HCT116 (cell line): ENCODE data around the gene PGD. TPM values are rescaled to one million over a fixed set of nuclear protein-coding genes. Genes with fewer than 3 reads are reported as not detected.

Experiments
- ATAC-seq: fragments of 200-7000 bp; cut with Tn5 transposase; 2 replicates; pipeline ENCODE4 v1.9.1; 2020; ENCODE audit warnings: mild to moderate bottlenecking, moderate library complexity
- BruUV-seq: library from RNA; stranded (reverse); fragments of 400-500 nt; replicated peaks from 2 replicates; lab custom pipeline; 2021; lab: Mats Ljungman, UMichigan
- CTCF ChIA-PET: fragments of 300-600 bp; sonication (Branson Sonifier 250); formaldehyde crosslinking; loops from one replicate; lab custom pipeline; 2021; ENCODE audit warnings: antibody characterized with exemption; lab: Charles Lee
- POLR2A ChIA-PET: fragments of 300-600, 350-600 bp; sonication (Branson Sonifier 250); formaldehyde crosslinking; loops from one replicate; lab custom pipeline; 2021; ENCODE audit warnings: antibody characterized with exemption; lab: Charles Lee
- RAD21 ChIA-PET, 2 experiments: fragments of 300-600 bp; sonication (Branson Sonifier 250); formaldehyde crosslinking; loops; one replicate each; lab custom pipeline; 2023; ENCODE audit warnings: low total read pairs in 2 of 2; ENCODE audit not compliant: uncharacterized antibody in 2 of 2, unreplicated experiment in 2 of 2, low non-redundant PET in 1 of 2; lab: Charles Lee
- DNase-seq: peaks from one replicate; pipeline ENCODE4 v3.0.0-alpha.2; 2010; ENCODE audit warnings: low read depth, low spot score
- H2AFZ ChIP-seq: fragments of 200-600 bp; shearing (Covaris generic), sonication (generic); 2 replicates; pipeline ENCODE4 v1.6.1; 2017; ENCODE audit warnings: low read depth, mixed run types, mixed read lengths, antibody characterized with exemption, low read length; ENCODE audit not compliant: poor library complexity, severe bottlenecking
- H3K27ac ChIP-seq: 2 replicates; pipeline ENCODE4 v1.5.1; 2012; ENCODE audit warnings: low read depth, low read length
- H3K27me3 ChIP-seq: fragments of 200-600 bp; sonication (generic); 2 replicates; pipeline ENCODE4 v1.6.1; 2016; ENCODE audit warnings: mixed run types, low read length, mixed read lengths; ENCODE audit not compliant: insufficient read depth
- H3K36me3 ChIP-seq, 2 experiments: fragments of 200-500 bp in 1 of 2; fragments of 200-600 bp in 1 of 2; sonication (Bioruptor generic) in 1 of 2; sonication (generic) in 1 of 2; 2 replicates each; pipeline versions ENCODE4 v1.5.1 to v1.6.1; 2014 to 2016; ENCODE audit warnings: low read length in 2 of 2, inconsistent platforms in 1 of 2, mixed read lengths in 1 of 2, mixed run types in 1 of 2; ENCODE audit not compliant: insufficient read depth in 2 of 2, control insufficient read depth in 1 of 2
- H3K4me1 ChIP-seq, 2 experiments: fragments of 200-600 bp in 1 of 2; sonication (generic) in 1 of 2; 2 replicates each; pipeline versions ENCODE4 v1.5.1 to v1.6.1; 2012 to 2017; ENCODE audit warnings: low read length in 2 of 2, inconsistent platforms in 1 of 2, mild to moderate bottlenecking in 1 of 2, mixed read lengths in 1 of 2, mixed run types in 1 of 2, moderate library complexity in 1 of 2; ENCODE audit not compliant: insufficient read depth in 2 of 2, control insufficient read depth in 1 of 2
- H3K4me2 ChIP-seq: fragments of 200-600 bp; sonication (generic); 2 replicates; pipeline ENCODE4 v1.6.1; 2017; ENCODE audit warnings: mixed run types, low read length, mixed read lengths
- H3K4me3 ChIP-seq, 2 experiments: fragments of 200-600 bp in 1 of 2; sonication (generic) in 1 of 2; replicated peaks in 1 of 2; 2 replicates each; pipeline ENCODE4 v1.5.1; 2011 to 2016; ENCODE audit warnings: low read length in 2 of 2, control low read depth in 1 of 2, low read depth in 1 of 2, mild to moderate bottlenecking in 1 of 2, mixed read lengths in 1 of 2, mixed run types in 1 of 2
- H3K79me2 ChIP-seq: fragments of 200-600 bp; sonication (generic); 2 replicates; pipeline ENCODE4 v1.6.1; 2017; ENCODE audit warnings: mild to moderate bottlenecking, mixed run types, low read length, moderate library complexity, mixed read lengths; ENCODE audit not compliant: insufficient read depth
- H3K9ac ChIP-seq: fragments of 200-600 bp; sonication (generic); 2 replicates; pipeline ENCODE4 v1.6.1; 2016; ENCODE audit warnings: low read length, mixed read lengths
- H3K9me2 ChIP-seq: fragments of 200-600 bp; sonication (generic), shearing (Covaris generic); 2 replicates; pipeline ENCODE4 v1.6.1; 2017; ENCODE audit warnings: mixed run types, mild to moderate bottlenecking, moderate library complexity; ENCODE audit not compliant: insufficient read depth
- H3K9me3 ChIP-seq, 2 experiments: fragments of 200-500 bp in 1 of 2; fragments of 200-600 bp in 1 of 2; sonication (Bioruptor generic) in 1 of 2; sonication (generic) in 1 of 2; 2 replicates each; pipeline ENCODE4 v1.6.1; 2014 to 2017; ENCODE audit warnings: low read length in 2 of 2, mixed read lengths in 2 of 2, inconsistent platforms in 1 of 2, low read depth in 1 of 2, mild to moderate bottlenecking in 1 of 2, mixed run types in 1 of 2, moderate library complexity in 1 of 2; ENCODE audit not compliant: control insufficient read depth in 1 of 2, insufficient read depth in 1 of 2
- H4K20me1 ChIP-seq: fragments of 200-600 bp; sonication (generic), shearing (Covaris generic); 2 replicates; pipeline ENCODE4 v1.6.1; 2017; ENCODE audit warnings: mixed run types, mild to moderate bottlenecking, moderate library complexity; ENCODE audit not compliant: insufficient read depth
- CBX3 ChIP-seq: IDR thresholded peaks from 2 replicates; pipeline ENCODE4 v1.6.1; 2012; ENCODE audit warnings: low read depth
- CEBPB ChIP-seq: IDR thresholded peaks from 2 replicates; pipeline ENCODE4 v1.6.1; 2012; ENCODE audit warnings: low read depth
- EGR1 ChIP-seq: IDR thresholded peaks from 2 replicates; pipeline ENCODE4 v1.6.1; 2012; ENCODE audit warnings: low read depth
- ELF1 ChIP-seq: IDR thresholded peaks from 2 replicates; pipeline ENCODE4 v1.6.1; 2012; ENCODE audit warnings: low read depth, borderline replicate concordance
- EZH2 ChIP-seq: fragments of 200-600 bp; sonication (generic); IDR thresholded peaks from 2 replicates; pipeline ENCODE4 v1.6.1; 2017; ENCODE audit warnings: antibody characterized with exemption, mixed run types
- EZH2phosphoT487 ChIP-seq: fragments of 200-600 bp; IDR thresholded peaks from 2 replicates; pipeline ENCODE4 v1.6.1; 2018; ENCODE audit warnings: antibody characterized with exemption, borderline replicate concordance
- FOSL1 ChIP-seq: IDR thresholded peaks from 2 replicates; pipeline ENCODE4 v1.6.1; 2012; ENCODE audit warnings: low read depth
- JUND ChIP-seq: IDR thresholded peaks from 2 replicates; pipeline ENCODE4 v1.6.1; 2012
- POLR2AphosphoS5 ChIP-seq: IDR thresholded peaks from 2 replicates; pipeline ENCODE4 v1.6.1; 2011; ENCODE audit warnings: mild to moderate bottlenecking, low read depth, low read length, moderate library complexity
- SIN3A ChIP-seq: IDR thresholded peaks from 2 replicates; pipeline ENCODE4 v1.6.1; 2012; ENCODE audit warnings: low read depth
- SP1 ChIP-seq: IDR thresholded peaks from 2 replicates; pipeline ENCODE4 v1.6.1; 2012; ENCODE audit warnings: low read depth
- TCF7L2 ChIP-seq: IDR thresholded peaks from 2 replicates; pipeline ENCODE4 v1.7.0; 2011; ENCODE audit warnings: borderline replicate concordance, inconsistent platforms; ENCODE audit not compliant: insufficient read depth, insufficient read length; ENCODE audit errors: extremely low read depth
- ZFX ChIP-seq: fragments of 450-650 bp; IDR thresholded peaks from 2 replicates; pipeline ENCODE4 v1.6.1; 2017
- ZNF274 ChIP-seq: fragments of 200-500 bp; sonication (Bioruptor generic); IDR thresholded peaks from 2 replicates; pipeline ENCODE4 v1.6.1; 2014; ENCODE audit warnings: mild to moderate bottlenecking, low read depth, low read length, inconsistent platforms
- intact Hi-C: fragments of 100-400 bp; cut with micrococcal nuclease; formaldehyde crosslinking; loops from 2 replicates; pipeline ENCODE4 v1.10.0; 2022
- total RNA-seq: library from RNA; stranded (reverse); gene quantifications from one replicate; pipeline ENCODE4 v1.2.1, GENCODE V29; 2021; ENCODE audit not compliant: unreplicated experiment
- TF ChIP-seq, protein P1 (sequence below): IDR thresholded peaks from 2 replicates; pipeline ENCODE4 v1.6.1; 2012
- TF ChIP-seq, protein P2 (sequence below), 3 experiments: fragments of 200-600 bp in 1 of 3; sonication (generic) in 1 of 3; IDR thresholded peaks in 2 of 3; conservative IDR thresholded peaks in 1 of 3; 2 replicates each; pipeline ENCODE4 v1.5.1; 2012 to 2017; ENCODE audit warnings: low read depth in 2 of 3, low read length in 2 of 3, antibody characterized with exemption in 1 of 3, borderline replicate concordance in 1 of 3, control low read depth in 1 of 3, mild to moderate bottlenecking in 1 of 3, mixed read lengths in 1 of 3, mixed run types in 1 of 3, moderate library complexity in 1 of 3; ENCODE audit not compliant: insufficient read depth in 1 of 3
- TF ChIP-seq, protein P3 (sequence below): IDR thresholded peaks from 2 replicates; pipeline ENCODE4 v1.6.1; 2012
- TF ChIP-seq, protein P4 (sequence below): IDR thresholded peaks from 2 replicates; pipeline ENCODE4 v1.6.1; 2011; ENCODE audit warnings: mild to moderate bottlenecking, low read length, moderate library complexity; ENCODE audit not compliant: insufficient replicate concordance; ENCODE audit errors: extremely low read depth

Gene PGD
- total RNA-seq, 1 experiment from 2014 or later, result 144 TPM

DNA sequence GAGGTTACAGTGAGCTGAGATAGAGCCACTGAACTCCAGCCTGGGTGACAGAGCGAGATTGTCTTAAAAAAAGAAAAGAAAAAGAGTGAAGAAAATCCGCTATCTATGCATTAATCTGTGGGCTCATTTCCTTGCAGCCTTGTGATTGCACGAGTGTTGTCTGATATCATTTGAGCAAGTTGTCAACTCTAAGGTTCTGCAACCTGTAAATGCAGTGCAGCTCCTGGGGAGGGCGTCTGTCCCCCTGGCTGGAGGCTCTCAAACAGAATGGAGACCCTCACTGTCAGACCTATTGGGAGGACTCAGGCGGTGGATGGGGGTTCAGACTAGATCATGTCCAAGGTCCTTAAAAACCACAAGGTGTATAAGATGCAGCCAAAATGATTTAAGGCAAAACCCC, 57.2 kb downstream of the PGD start:
- Histone ChIP-seq H3K36me3 (peaks cover 4 to 16% of the 10 kb centered on the region in 2 experiments; a peak in 3 of 4 replicates), H3K4me3 (no peak overlapping the region), H3K4me2 (no peak overlapping the region), H3K9me2 (no peaks in the 10 kb centered on the region), H2AFZ (no peak overlapping the region), H3K27ac (no peak overlapping the region), H4K20me1 (no peaks in the 10 kb centered on the region), H3K4me1 (peaks cover 9 to 10% of the 10 kb centered on the region in 2 experiments), H3K9ac (no peak overlapping the region), H3K27me3 (no peaks in the 10 kb centered on the region), H3K79me2 (no peaks in the 10 kb centered on the region), H3K9me3 (peaks cover 0 to 4% of the 10 kb centered on the region in 2 experiments; a peak in 1 of 4 replicates)
- DNase-seq (no peak), ATAC-seq (no peak)
- no peak for TF ChIP-seq CBX3
- TF ChIP-seq ZNF274, result no peak
- TF ChIP-seq SIN3A, result no peak
- no peak for TF ChIP-seq EGR1
- TF ChIP-seq, protein P1, sequence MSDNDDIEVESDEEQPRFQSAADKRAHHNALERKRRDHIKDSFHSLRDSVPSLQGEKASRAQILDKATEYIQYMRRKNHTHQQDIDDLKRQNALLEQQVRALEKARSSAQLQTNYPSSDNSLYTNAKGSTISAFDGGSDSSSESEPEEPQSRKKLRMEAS, result no peak
- TF ChIP-seq ELF1, result no peak
- TF ChIP-seq EZH2phosphoT487, result no peak
- no peak for TF ChIP-seq POLR2AphosphoS5
- no peak for TF ChIP-seq SP1
- no peak for TF ChIP-seq ZFX
- no peak for TF ChIP-seq FOSL1
- no peak for TF ChIP-seq TCF7L2
- TF ChIP-seq, protein P2, sequence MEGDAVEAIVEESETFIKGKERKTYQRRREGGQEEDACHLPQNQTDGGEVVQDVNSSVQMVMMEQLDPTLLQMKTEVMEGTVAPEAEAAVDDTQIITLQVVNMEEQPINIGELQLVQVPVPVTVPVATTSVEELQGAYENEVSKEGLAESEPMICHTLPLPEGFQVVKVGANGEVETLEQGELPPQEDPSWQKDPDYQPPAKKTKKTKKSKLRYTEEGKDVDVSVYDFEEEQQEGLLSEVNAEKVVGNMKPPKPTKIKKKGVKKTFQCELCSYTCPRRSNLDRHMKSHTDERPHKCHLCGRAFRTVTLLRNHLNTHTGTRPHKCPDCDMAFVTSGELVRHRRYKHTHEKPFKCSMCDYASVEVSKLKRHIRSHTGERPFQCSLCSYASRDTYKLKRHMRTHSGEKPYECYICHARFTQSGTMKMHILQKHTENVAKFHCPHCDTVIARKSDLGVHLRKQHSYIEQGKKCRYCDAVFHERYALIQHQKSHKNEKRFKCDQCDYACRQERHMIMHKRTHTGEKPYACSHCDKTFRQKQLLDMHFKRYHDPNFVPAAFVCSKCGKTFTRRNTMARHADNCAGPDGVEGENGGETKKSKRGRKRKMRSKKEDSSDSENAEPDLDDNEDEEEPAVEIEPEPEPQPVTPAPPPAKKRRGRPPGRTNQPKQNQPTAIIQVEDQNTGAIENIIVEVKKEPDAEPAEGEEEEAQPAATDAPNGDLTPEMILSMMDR (IDR thresholded peaks at IDR 0.05 in 2 of 3, conservative IDR thresholded peaks at IDR 0.05 in 1 of 3; ENCODE audit: borderline replicate concordance in 1 of 3, insufficient read depth in 1 of 3, low read depth in 2 of 3, low read length in 2 of 3), result no peak
- TF ChIP-seq, protein P3, sequence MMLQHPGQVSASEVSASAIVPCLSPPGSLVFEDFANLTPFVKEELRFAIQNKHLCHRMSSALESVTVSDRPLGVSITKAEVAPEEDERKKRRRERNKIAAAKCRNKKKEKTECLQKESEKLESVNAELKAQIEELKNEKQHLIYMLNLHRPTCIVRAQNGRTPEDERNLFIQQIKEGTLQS, result no peak
- no peak for TF ChIP-seq EZH2
- TF ChIP-seq, protein P4, sequence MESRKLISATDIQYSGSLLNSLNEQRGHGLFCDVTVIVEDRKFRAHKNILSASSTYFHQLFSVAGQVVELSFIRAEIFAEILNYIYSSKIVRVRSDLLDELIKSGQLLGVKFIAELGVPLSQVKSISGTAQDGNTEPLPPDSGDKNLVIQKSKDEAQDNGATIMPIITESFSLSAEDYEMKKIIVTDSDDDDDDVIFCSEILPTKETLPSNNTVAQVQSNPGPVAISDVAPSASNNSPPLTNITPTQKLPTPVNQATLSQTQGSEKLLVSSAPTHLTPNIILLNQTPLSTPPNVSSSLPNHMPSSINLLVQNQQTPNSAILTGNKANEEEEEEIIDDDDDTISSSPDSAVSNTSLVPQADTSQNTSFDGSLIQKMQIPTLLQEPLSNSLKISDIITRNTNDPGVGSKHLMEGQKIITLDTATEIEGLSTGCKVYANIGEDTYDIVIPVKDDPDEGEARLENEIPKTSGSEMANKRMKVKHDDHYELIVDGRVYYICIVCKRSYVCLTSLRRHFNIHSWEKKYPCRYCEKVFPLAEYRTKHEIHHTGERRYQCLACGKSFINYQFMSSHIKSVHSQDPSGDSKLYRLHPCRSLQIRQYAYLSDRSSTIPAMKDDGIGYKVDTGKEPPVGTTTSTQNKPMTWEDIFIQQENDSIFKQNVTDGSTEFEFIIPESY, result no peak
- no peak for TF ChIP-seq JUND
- no peak for TF ChIP-seq CEBPB
- intact Hi-C loops, result no loop called here
- RAD21 ChIA-PET, result interaction anchor here in 1 of 2 experiments (0.6 kb wide), 1 partner anchor 97 kb away, joined by 3 read pairs; no protein-coding TSS in a partner anchor
- POLR2A ChIA-PET, result interaction anchor here (1.2 kb wide), 1 partner anchor 26 kb away, joined by 7 read pairs; the partner anchor contains the start of gene CENPS
- CTCF ChIA-PET, result interaction anchor here (0.7 kb wide), 1 partner anchor 26 kb away, joined by 3 read pairs; no protein-coding TSS in a partner anchor
- no TSS peak for BruUV-seq
